HG03432 (cell line): ENCODE results near the gene ANKRD52.
"Not testable (repeated sequence)": the region's sequence is repeated elsewhere in the genome, so short reads cannot be mapped to it uniquely, and the experiment has no call there.

Experiments used
- ATAC-seq: cut with Tn5 transposase; IDR thresholded peaks from one replicate; pipeline ENCODE4 v1.9.1; 2021; ENCODE audit warnings: mild to moderate bottlenecking, moderate library complexity; ENCODE audit not compliant: unreplicated experiment

The ANKRD52 gene

GRCh38 chr12:56274299-56274698, 16.1 kb upstream of the ANKRD52 start:
- ATAC-seq = no peak

GRCh38 chr12:56272468-56272867, 14.3 kb upstream of the ANKRD52 start:
- ATAC-seq = not testable (repeated sequence)

- no peak for ATAC-seq
These were observed 12.8 kb upstream of the ANKRD52 start for GRCh38 chr12:56271031-56271430.

- peak; percentile 19 for ATAC-seq
These were observed 9.4 kb upstream of the ANKRD52 start for GRCh38 chr12:56267443-56268071.

- ATAC-seq = peak; percentile 92
These were observed 8.7 kb upstream of the ANKRD52 start, which contains the start of gene COQ10A for GRCh38 chr12:56266693-56267442. COQ10A (plus strand) TSS chr12:56266942; CDS start chr12:56267119, 177 bp downstream.

GRCh38 chr12:56266068-56266692, 8.0 kb upstream of the ANKRD52 start:
- ATAC-seq = not testable (repeated sequence)

- ATAC-seq = not testable (repeated sequence)
These were observed 4.8 kb upstream of the ANKRD52 start for GRCh38 chr12:56262955-56263354.

- no peak for ATAC-seq
These were observed 3.5 kb upstream of the ANKRD52 start for GRCh38 chr12:56261503-56262232.

GRCh38 chr12:56260921-56261320, 2.7 kb upstream of the ANKRD52 start:
- no peak for ATAC-seq

- no peak for ATAC-seq
These were observed 2.2 kb upstream of the ANKRD52 start for GRCh38 chr12:56260380-56260779.

- no peak for ATAC-seq
These were observed 618 bp upstream of the ANKRD52 start for GRCh38 chr12:56258820-56259183.

- peak; percentile 20 for ATAC-seq
These were observed 605 bp downstream of the ANKRD52 start for GRCh38 chr12:56257491-56258067.

- no peak for ATAC-seq
These were observed 1.1 kb downstream of the ANKRD52 start for GRCh38 chr12:56257071-56257470.

- no peak for ATAC-seq
These were observed 1.7 kb downstream of the ANKRD52 start for GRCh38 chr12:56256326-56256960.

- ATAC-seq = no peak
These were observed 2.5 kb downstream of the ANKRD52 start for GRCh38 chr12:56255671-56256070.

GRCh38 chr12:56253091-56253490, 5.1 kb downstream of the ANKRD52 start:
- ATAC-seq = no peak

GRCh38 chr12:56252649-56253048, 5.5 kb downstream of the ANKRD52 start:
- ATAC-seq = no peak

GRCh38 chr12:56248711-56249110, 9.5 kb downstream of the ANKRD52 start:
- no peak for ATAC-seq

GRCh38 chr12:56247923-56248322, 10.3 kb downstream of the ANKRD52 start:
- ATAC-seq = no peak

GRCh38 chr12:56244494-56244893, 13.7 kb downstream of the ANKRD52 start:
- ATAC-seq = no peak
